A549 (cell line): Measurements from ENCODE around the gene MACROD1. TPM values are rescaled to one million over a fixed set of nuclear protein-coding genes. Genes with fewer than 3 reads are reported as not detected.
A peak's percentile ranks its signal among the peaks of the same experiment; 100 is the strongest.
"Not testable (repeated sequence)": the region's sequence is repeated elsewhere in the genome, so short reads cannot be mapped to it uniquely, and the experiment has no call there.

Experiments
- ATAC-seq, 2 experiments: fragments of 200-7000 bp in 1 of 2; fragments of >200 bp in 1 of 2; cut with Nextera tagmentation in 1 of 2; cut with Tn5 transposase in 1 of 2; 3 replicates each; pipeline versions ENCODE4 v1.8.0 to v1.9.1; 2018 to 2020; ENCODE audit warnings: mild to moderate bottlenecking in 1 of 2, moderate library complexity in 1 of 2
- CTCF ChIA-PET: fragments of 300-600 bp; sonication (Branson Sonifier 250); formaldehyde crosslinking; extraction: SDS; loops from one replicate; lab custom pipeline; 2021; ENCODE audit warnings: antibody characterized with exemption, inconsistent platforms; lab: Yijun Ruan, JAX
- POLR2A ChIA-PET: fragments of 350-600 bp; formaldehyde crosslinking; extraction: SDS; loops from one replicate; lab custom pipeline; 2021; ENCODE audit warnings: antibody characterized with exemption, inconsistent platforms; lab: Yijun Ruan, JAX
- DNase-seq, 2 experiments: peaks; one replicate each; pipeline versions ENCODE4 v3.0.0 to v3.0.0-alpha.2; 2011 to 2016; ENCODE audit warnings: low read depth in 1 of 2, low spot score in 1 of 2
- FAIRE-seq: peaks from 2 replicates; lab custom pipeline; 2011; peaks lifted over from hg19 to GRCh38; lab: Jason Lieb, UNC
- H3K27ac ChIP-seq, 2 experiments: fragments of >200 bp; sonication (Bioruptor Twin); formaldehyde crosslinking; 3 replicates each; pipeline ENCODE4 v1.5.1; 2016 to 2017
- H3K4me1 ChIP-seq: fragments of >200 bp; sonication (Bioruptor Twin); formaldehyde crosslinking; 3 replicates; pipeline ENCODE4 v1.6.1; 2016
- H3K4me2 ChIP-seq: fragments of >200 bp; sonication (Bioruptor Twin); formaldehyde crosslinking; 3 replicates; pipeline ENCODE4 v1.6.1; 2016
- H3K4me3 ChIP-seq: fragments of >200 bp; sonication (Bioruptor Twin); formaldehyde crosslinking; 3 replicates; pipeline ENCODE4 v1.5.1; 2016
- H3K9me3 ChIP-seq: fragments of >200 bp; sonication (Bioruptor Twin); formaldehyde crosslinking; 3 replicates; pipeline ENCODE4 v1.6.1; 2016
- CBX2 ChIP-seq: fragments of 200-600 bp; sonication (generic); IDR thresholded peaks from 2 replicates; pipeline ENCODE4 v1.6.1; 2016; ENCODE audit warnings: low read depth, mild to moderate bottlenecking, borderline replicate concordance
- CEBPB ChIP-seq, 2 experiments: fragments of >200 bp in 1 of 2; sonication (Bioruptor Twin) in 1 of 2; formaldehyde crosslinking in 1 of 2; IDR thresholded peaks; 2 replicates each; pipeline ENCODE4 v1.6.1; 2012 to 2016
- CHD4 ChIP-seq: fragments of 200-600 bp; sonication (generic); IDR thresholded peaks from 2 replicates; pipeline ENCODE4 v1.6.1; 2016; ENCODE audit warnings: antibody characterized with exemption, mild to moderate bottlenecking, borderline replicate concordance
- EP300 ChIP-seq, 2 experiments: fragments of >200 bp; sonication (Bioruptor Twin); formaldehyde crosslinking; IDR thresholded peaks; 2 replicates in 1 of 2; 3 replicates in 1 of 2; pipeline ENCODE4 v1.6.1; 2016 to 2017
- ESRRA ChIP-seq: fragments of 150-350 bp; IDR thresholded peaks from 2 replicates; pipeline ENCODE4 v1.6.1; 2014; ENCODE audit warnings: mild to moderate bottlenecking, low read length, borderline replicate concordance
- FOSL2 ChIP-seq, 2 experiments: fragments of 450-650 bp in 1 of 2; fragments of >200 bp in 1 of 2; sonication (Bioruptor Twin) in 1 of 2; formaldehyde crosslinking; IDR thresholded peaks; 2 replicates each; pipeline versions ENCODE4 v1.5.0 to v1.6.1; 2016 to 2020; ENCODE audit warnings: mild to moderate bottlenecking in 1 of 2, moderate library complexity in 1 of 2
- HDAC2 ChIP-seq: fragments of 200-600 bp; sonication (generic); IDR thresholded peaks from 2 replicates; pipeline ENCODE4 v1.6.1; 2016
- HES2 ChIP-seq: fragments of >200 bp; sonication (Bioruptor Twin); formaldehyde crosslinking; IDR thresholded peaks from 2 replicates; pipeline ENCODE4 v1.6.1; 2016
- HOXA7 ChIP-seq: fragments of 250-450 bp; sonication (Bioruptor Pico); IDR thresholded peaks from 2 replicates; pipeline ENCODE4 v1.5.0; 2020; ENCODE audit warnings: mild to moderate bottlenecking, moderate library complexity
- HOXB13 ChIP-seq: fragments of 250-450 bp; sonication (Bioruptor Pico); IDR thresholded peaks from 2 replicates; pipeline ENCODE4 v1.5.0; 2020; ENCODE audit warnings: low read depth, mild to moderate bottlenecking, moderate library complexity
- HOXB5 ChIP-seq: fragments of 250-450 bp; sonication (Bioruptor Pico); IDR thresholded peaks from 2 replicates; pipeline ENCODE4 v1.5.0; 2020; ENCODE audit warnings: mild to moderate bottlenecking, moderate library complexity
- JUN ChIP-seq, 2 experiments: fragments of >200 bp; sonication (Bioruptor Twin); formaldehyde crosslinking; IDR thresholded peaks; 2 replicates in 1 of 2; 3 replicates in 1 of 2; pipeline ENCODE4 v1.6.1; 2016 to 2017
- JUNB ChIP-seq: fragments of >200 bp; sonication (Bioruptor Twin); formaldehyde crosslinking; IDR thresholded peaks from 2 replicates; pipeline ENCODE4 v1.6.1; 2016
- KDM1A ChIP-seq: fragments of 200-600 bp; sonication (generic); IDR thresholded peaks from 2 replicates; pipeline ENCODE4 v1.6.1; 2016; ENCODE audit warnings: low read depth, mild to moderate bottlenecking
- MAFK ChIP-seq: fragments of 450-650 bp; IDR thresholded peaks from 2 replicates; pipeline ENCODE4 v1.6.1; 2014; ENCODE audit not compliant: partially characterized antibody
- MYC ChIP-seq: IDR thresholded peaks from 2 replicates; pipeline ENCODE4 v1.6.1; 2012; ENCODE audit warnings: mild to moderate bottlenecking, inconsistent platforms, low read length, improper control_type of control experiment, borderline replicate concordance
- NPAS2 ChIP-seq: fragments of 250-450 bp; sonication (Bioruptor Pico); IDR thresholded peaks from 2 replicates; pipeline ENCODE4 v1.8.0; 2022; ENCODE audit warnings: mild to moderate bottlenecking, moderate library complexity, borderline replicate concordance
- PHF8 ChIP-seq: fragments of 200-600 bp; sonication (generic); IDR thresholded peaks from 2 replicates; pipeline ENCODE4 v1.6.1; 2016; ENCODE audit warnings: low read depth, mild to moderate bottlenecking, antibody characterized with exemption, moderate library complexity, borderline replicate concordance
- RAD21 ChIP-seq, 2 experiments: fragments of >200 bp in 1 of 2; sonication (Bioruptor Twin) in 1 of 2; formaldehyde crosslinking in 1 of 2; IDR thresholded peaks in 1 of 2; conservative IDR thresholded peaks in 1 of 2; 2 replicates in 1 of 2; 3 replicates in 1 of 2; pipeline ENCODE4 v1.6.1; 2012 to 2018; ENCODE audit warnings: inconsistent platforms in 1 of 2
- RARB ChIP-seq: fragments of 250-450 bp; sonication (Bioruptor Pico); IDR thresholded peaks from 2 replicates; pipeline ENCODE4 v1.8.0; 2021; ENCODE audit warnings: mild to moderate bottlenecking, moderate library complexity
- RCOR1 ChIP-seq: fragments of 150-350 bp; IDR thresholded peaks from 2 replicates; pipeline ENCODE4 v1.6.1; 2014; ENCODE audit warnings: antibody characterized with exemption, low read length, low read depth
- RFX5 ChIP-seq: fragments of 450-650 bp; IDR thresholded peaks from 2 replicates; pipeline ENCODE4 v1.7.1; 2014; ENCODE audit warnings: antibody characterized with exemption, mild to moderate bottlenecking, moderate library complexity
- RNF2 ChIP-seq: fragments of 200-600 bp; sonication (generic); IDR thresholded peaks from 2 replicates; pipeline ENCODE4 v1.6.1; 2016; ENCODE audit warnings: low read depth, mild to moderate bottlenecking, antibody characterized with exemption, moderate library complexity, borderline replicate concordance
- SREBF2 ChIP-seq: fragments of 450-650 bp; IDR thresholded peaks from 2 replicates; pipeline ENCODE4 v1.6.1; 2014; ENCODE audit warnings: mild to moderate bottlenecking, moderate library complexity
- TFCP2L1 ChIP-seq: fragments of 250-450 bp; sonication (Bioruptor Pico); IDR thresholded peaks from 2 replicates; pipeline ENCODE4 v1.5.0; 2021; ENCODE audit warnings: mild to moderate bottlenecking
- TP53 ChIP-seq: fragments of 250-450 bp; sonication (Bioruptor Pico); IDR thresholded peaks from 2 replicates; pipeline ENCODE4 v1.5.0; 2021; ENCODE audit warnings: mild to moderate bottlenecking, moderate library complexity
- ZC3H11A ChIP-seq: fragments of 450-650 bp; IDR thresholded peaks from 2 replicates; pipeline ENCODE4 v1.6.1; 2014; ENCODE audit warnings: antibody characterized with exemption, mild to moderate bottlenecking
- ZNF302 ChIP-seq: fragments of 250-450 bp; sonication (Bioruptor Pico); IDR thresholded peaks from 2 replicates; pipeline ENCODE4 v1.9.0; 2021; ENCODE audit warnings: inconsistent platforms, mild to moderate bottlenecking, moderate library complexity
- WGBS: methylation state at CpG from one replicate; pipeline ENCODE4 v1.1.6; 2017; ENCODE audit errors: missing lambda C conversion rate; 5-methylcytosine and 5-hydroxymethylcytosine counted together
- polyA plus RNA-seq, 4 experiments: library from polyadenylated mRNA; depleted of rRNA in 3 of 4; stranded (reverse); fragments of >200 nt; fragmentation: RNase III in 1 of 4; extraction: RNeasy Plus Mini Kit Qiagen cat#74134 plus additional on column Dnase treatment in 1 of 4; gene quantifications; 2 replicates in 3 of 4; 3 replicates in 1 of 4; pipeline ENCODE4 v1.2.3, GENCODE V29; 2011 to 2017
- TF ChIP-seq, protein P1 (sequence below): IDR thresholded peaks from 2 replicates; pipeline ENCODE4 v1.6.1; 2012
- TF ChIP-seq, protein P2 (sequence below): IDR thresholded peaks from 2 replicates; pipeline ENCODE4 v1.6.1; 2012; ENCODE audit warnings: low read depth, borderline replicate concordance
- TF ChIP-seq, protein P3 (sequence below): fragments of 150-350 bp; IDR thresholded peaks from 2 replicates; pipeline ENCODE4 v1.6.1; 2014; ENCODE audit warnings: low read depth, mild to moderate bottlenecking, low read length

Gene MACROD1
- polyA plus RNA-seq, 2 of the 4 experiments (the other 2 are of a cell fraction), result 15.1 to 16.6 TPM

DNA sequence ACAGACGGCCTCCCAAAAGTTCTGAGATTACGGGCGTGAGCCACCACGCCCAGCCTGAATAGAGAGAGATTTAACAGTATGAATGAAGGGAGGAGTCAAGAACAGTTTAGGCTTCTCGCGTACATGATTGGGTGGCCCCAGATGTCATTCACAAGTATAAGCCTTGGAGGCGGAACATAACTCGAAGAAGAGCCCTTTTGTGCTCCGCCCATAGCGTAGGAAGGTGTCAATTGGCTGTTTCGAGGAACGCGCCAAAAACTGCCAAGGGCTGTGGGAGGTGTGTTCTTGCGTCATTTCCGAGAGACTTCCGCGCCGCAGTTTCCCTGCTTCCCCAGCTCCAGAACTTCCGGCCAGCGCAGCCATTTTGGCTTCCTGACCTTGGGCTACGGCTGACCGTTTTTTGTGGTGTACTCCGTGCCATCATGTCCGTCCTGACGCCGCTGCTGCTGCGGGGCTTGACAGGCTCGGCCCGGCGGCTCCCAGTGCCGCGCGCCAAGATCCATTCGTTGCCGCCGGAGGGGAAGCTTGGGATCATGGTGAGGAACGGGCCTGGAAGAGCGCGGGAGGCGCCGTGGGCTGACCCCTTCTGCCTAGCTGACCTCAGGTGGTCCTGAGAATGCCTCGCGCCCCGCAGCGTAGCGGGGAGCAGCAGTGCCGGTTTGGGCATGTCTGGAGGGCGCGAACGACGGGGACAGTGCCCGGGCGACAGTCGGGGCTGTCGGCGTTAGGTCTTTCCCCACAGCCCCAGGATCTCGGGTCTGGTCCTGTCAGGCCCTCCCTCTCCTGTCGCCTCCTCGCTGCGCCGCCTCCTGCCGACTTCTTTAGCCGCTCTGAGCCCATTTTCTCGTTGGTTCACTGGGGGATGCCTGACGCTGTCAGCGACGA is 191.4 kb downstream of the MACROD1 start, which contains the start of gene COX8A (continued):
- no peak for TF ChIP-seq HDAC2
- TF ChIP-seq HOXA7, result no peak
- peak; percentile 50; the same call in 1 of the 2 replicates for TF ChIP-seq RFX5
- TF ChIP-seq FOSL2 (IDR thresholded peaks at IDR 0.05), result no peak
- TF ChIP-seq FOSL2 (CRISPR knock-in tag; IDR thresholded peaks at IDR 0.05), result 0 out of 2 replicates have a peak, but pooled peaks have one; percentile 10
- TF ChIP-seq JUNB, result no peak
- TF ChIP-seq, protein P1, sequence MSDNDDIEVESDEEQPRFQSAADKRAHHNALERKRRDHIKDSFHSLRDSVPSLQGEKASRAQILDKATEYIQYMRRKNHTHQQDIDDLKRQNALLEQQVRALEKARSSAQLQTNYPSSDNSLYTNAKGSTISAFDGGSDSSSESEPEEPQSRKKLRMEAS, result peak; percentile 81
- no peak for TF ChIP-seq ZC3H11A
- TF ChIP-seq KDM1A, result no peak
- peak; percentile 75; the same call in 1 of the 2 replicates for TF ChIP-seq PHF8
- peak in 1 of 2 experiments; percentile 79; a peak in 2 of 4 replicates for TF ChIP-seq CEBPB (IDR thresholded peaks at IDR 0.05)
- TF ChIP-seq, protein P2, sequence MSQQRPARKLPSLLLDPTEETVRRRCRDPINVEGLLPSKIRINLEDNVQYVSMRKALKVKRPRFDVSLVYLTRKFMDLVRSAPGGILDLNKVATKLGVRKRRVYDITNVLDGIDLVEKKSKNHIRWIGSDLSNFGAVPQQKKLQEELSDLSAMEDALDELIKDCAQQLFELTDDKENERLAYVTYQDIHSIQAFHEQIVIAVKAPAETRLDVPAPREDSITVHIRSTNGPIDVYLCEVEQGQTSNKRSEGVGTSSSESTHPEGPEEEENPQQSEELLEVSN, result peak; percentile 87
- no peak for TF ChIP-seq NPAS2 (CRISPR knock-in tag)
- peak in 1 of 2 experiments; percentile 74; a peak in 2 of 5 replicates for TF ChIP-seq JUN (IDR thresholded peaks at IDR 0.05)
- TF ChIP-seq ESRRA, result peak; percentile 87; the same call in 1 of the 2 replicates
- TF ChIP-seq MAFK, result peak; percentile 9
- TF ChIP-seq EP300 (IDR thresholded peaks at IDR 0.05), result no peak
- TF ChIP-seq HES2, result no peak
- TF ChIP-seq RCOR1, result no peak
- TF ChIP-seq CHD4, result no peak
- no peak for TF ChIP-seq MYC
- no peak for TF ChIP-seq TP53

GRCh38 chr11:63973912-63974258 is 192.0 kb downstream of the MACROD1 start:
- peak overlapping the region; percentile 55; the same call in 2 of the 3 replicates for H3K4me2 ChIP-seq
- POLR2A ChIA-PET, result interaction anchor here (0.7 to 1.7 kb wide), 5 partner anchors 10 to 212 kb away, joined by 3 to 9 read pairs (median 4); partner anchors contain the start of genes OTUB1 and STIP1
- not testable (repeated sequence) for DNase-seq, FAIRE-seq, ATAC-seq, H3K9me3 ChIP-seq
- CTCF ChIA-PET, result interaction anchor here (0.8 to 1.7 kb wide), 4 partner anchors 16 to 179 kb away, joined by 3 to 5 read pairs (median 3); no protein-coding TSS in a partner anchor
- H3K27ac ChIP-seq, result peak overlapping the region; percentile 57 to 79; a peak in 5 of 6 replicates
- H3K4me3 ChIP-seq, result peak overlapping the region; percentile 89; the same call in 2 of the 3 replicates
- H3K4me1 ChIP-seq, result peaks cover 14% of the 10 kb centered on the region
- WGBS, result 67% methylated on average over 18 of the region's 18 CpGs

- Histone ChIP-seq H3K4me2 (no peak overlapping the region), H3K9me3 (no peaks in the 10 kb centered on the region), H3K4me1 (peaks cover 6% of the 10 kb centered on the region), H3K4me3 (no peak overlapping the region), H3K27ac (no peak overlapping the region)
- ATAC-seq (no peak), DNase-seq (no peak), FAIRE-seq (no peak)
- ChIA-PET POLR2A (no interaction called here), CTCF (interaction anchor here (0.7 to 1.5 kb wide), 2 partner anchors 25 to 90 kb away, joined by 3 to 4 read pairs; no protein-coding TSS in a partner anchor)
- TF ChIP-seq HOXB13 (CRISPR knock-in tag) (no peak), RAD21 (conservative IDR thresholded peaks at IDR 0.05 in 1 of 2, IDR thresholded peaks at IDR 0.05 in 1 of 2) (no peak), RFX5 (no peak), PHF8 (no peak), RARB (CRISPR knock-in tag) (no peak), CBX2 (no peak), TFCP2L1 (CRISPR knock-in tag) (no peak), ZNF302 (CRISPR knock-in tag) (no peak), HOXB5 (CRISPR knock-in tag) (no peak), FOSL2 (IDR thresholded peaks at IDR 0.05) (no peak), FOSL2 (CRISPR knock-in tag; IDR thresholded peaks at IDR 0.05) (no peak), RNF2 (no peak), SREBF2 (no peak)
- TF ChIP-seq, protein P3, sequence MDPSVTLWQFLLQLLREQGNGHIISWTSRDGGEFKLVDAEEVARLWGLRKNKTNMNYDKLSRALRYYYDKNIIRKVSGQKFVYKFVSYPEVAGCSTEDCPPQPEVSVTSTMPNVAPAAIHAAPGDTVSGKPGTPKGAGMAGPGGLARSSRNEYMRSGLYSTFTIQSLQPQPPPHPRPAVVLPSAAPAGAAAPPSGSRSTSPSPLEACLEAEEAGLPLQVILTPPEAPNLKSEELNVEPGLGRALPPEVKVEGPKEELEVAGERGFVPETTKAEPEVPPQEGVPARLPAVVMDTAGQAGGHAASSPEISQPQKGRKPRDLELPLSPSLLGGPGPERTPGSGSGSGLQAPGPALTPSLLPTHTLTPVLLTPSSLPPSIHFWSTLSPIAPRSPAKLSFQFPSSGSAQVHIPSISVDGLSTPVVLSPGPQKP, result no peak
- WGBS, result 73% methylated on average over 5 of the region's 5 CpGs
These were observed 195.0 kb downstream of the MACROD1 start for GRCh38 chr11:63970902-63971301.
